ENCODE measurements around the gene PPP2R5D. TPM values are rescaled to one million over a fixed set of nuclear protein-coding genes. Genes with fewer than 3 reads are reported as not detected.

Gene PPP2R5D
- total RNA-seq, 5 donors from 2014 or later (not counting 1 experiment from before 2014, with no cell fraction given) = 27.8 to 35.1 (median 33.3) TPM

DNA sequence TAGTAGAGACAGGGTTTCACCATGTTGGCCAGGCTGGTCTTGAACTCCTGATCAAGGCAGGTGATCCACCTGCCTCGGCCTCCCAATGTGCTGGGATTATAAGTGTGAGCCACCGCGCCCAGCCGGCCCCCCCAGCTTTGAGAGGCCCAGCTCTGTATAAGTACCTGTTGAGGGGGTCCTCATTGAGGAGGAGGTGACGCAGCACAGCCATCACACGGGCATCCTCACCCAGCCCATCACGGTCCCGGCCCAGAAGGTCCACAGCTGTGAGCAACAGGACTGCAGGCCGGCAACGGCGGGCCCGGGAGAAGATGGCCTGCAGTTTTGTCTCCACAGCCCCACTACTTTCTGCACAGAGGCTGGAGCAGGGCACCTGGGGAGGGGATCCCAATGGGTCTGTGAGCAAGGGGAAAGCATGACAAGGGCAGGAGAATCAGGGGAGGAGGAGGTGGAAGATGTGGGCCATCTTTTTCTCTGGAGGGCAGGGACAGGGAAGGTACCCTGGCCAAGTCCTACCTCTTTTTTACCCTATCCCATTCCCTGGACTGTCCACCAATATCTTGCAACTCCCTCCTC, 16.2 kb upstream of the PPP2R5D start:
- no peak for ATAC-seq (replicated peaks in 1 of 4)
- ChIA-PET CTCF (interaction anchor here in 1 of 2 donors (0.9 kb wide), 1 partner anchor 10 kb away, joined by 3 read pairs; no protein-coding TSS in a partner anchor), POLR2A (no interaction called here)
- Mint-ChIP-seq H3K4me1 (no peaks in the 10 kb centered on the region), H3K36me3 (peaks cover 24% of the 10 kb centered on the region), H3K27ac (no peak overlapping the region), H3K9me3 (no peaks in the 10 kb centered on the region), H3K4me3 (no peak overlapping the region), H3K27me3 (no peaks in the 10 kb centered on the region)
- WGBS (ENCODE audit: insufficient coverage) = 85% methylated on average over 2 of the region's 12 CpGs
- Histone ChIP-seq H3K27ac (ENCODE audit: low read length) (no peak overlapping the region), H3K4me1 (ENCODE audit: control insufficient read depth in 1 of 2, extremely low read depth in 1 of 2, insufficient read depth in 2 of 2, low read length in 2 of 2) (no peaks in the 10 kb centered on the region), H3K27me3 (replicated peaks in 1 of 2; ENCODE audit: control insufficient read depth in 2 of 2, extremely low read depth in 1 of 2, insufficient read depth in 2 of 2, low read length in 1 of 2) (no peaks in the 10 kb centered on the region), H3K9me3 (no peaks in the 10 kb centered on the region), H3K4me3 (ENCODE audit: control insufficient read depth in 1 of 2, extremely low read depth in 1 of 2, low read length in 1 of 2) (no peak overlapping the region), H3K36me3 (ENCODE audit: control insufficient read depth in 2 of 2, extremely low read depth in 1 of 2, insufficient read depth in 1 of 2, low read length in 1 of 2) (peaks cover 6 to 65% of the 10 kb centered on the region in 2 donors)
- no peak for DNase-seq

DNA sequence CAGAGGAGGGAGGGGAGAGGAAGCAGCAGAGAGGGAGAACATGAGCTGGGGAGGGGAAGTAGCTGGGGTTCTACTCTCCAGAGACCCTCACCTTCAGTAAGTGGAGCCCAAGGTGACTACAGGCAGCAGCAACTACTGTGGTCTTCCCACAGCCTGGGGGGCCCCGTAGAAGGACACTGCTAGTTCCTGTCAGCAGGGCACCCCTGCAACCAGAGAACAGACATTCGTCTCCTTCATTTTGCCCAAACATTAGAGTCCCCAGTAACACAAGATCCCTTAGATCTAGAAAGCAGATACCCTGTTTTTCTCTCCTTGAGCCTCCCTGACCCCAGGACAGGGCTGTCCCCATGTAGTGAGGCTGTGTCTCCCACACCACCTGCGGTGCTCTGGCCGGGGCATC, 15.6 kb upstream of the PPP2R5D start:
- CTCF ChIA-PET = interaction anchor here in 1 of 2 donors (0.9 kb wide), 1 partner anchor 10 kb away, joined by 3 read pairs; no protein-coding TSS in a partner anchor
- H3K4me3 Mint-ChIP-seq = no peak overlapping the region
- no peaks in the 10 kb centered on the region for H3K4me1 ChIP-seq (ENCODE audit: control insufficient read depth in 1 of 2, extremely low read depth in 1 of 2, insufficient read depth in 2 of 2, low read length in 2 of 2)
- DNase-seq (no peak), ATAC-seq (replicated peaks in 1 of 4) (no peak)
- peaks cover 6 to 66% of the 10 kb centered on the region in 2 donors for H3K36me3 ChIP-seq (ENCODE audit: control insufficient read depth in 2 of 2, extremely low read depth in 1 of 2, insufficient read depth in 1 of 2, low read length in 1 of 2)
- no peaks in the 10 kb centered on the region for H3K9me3 ChIP-seq
- no peaks in the 10 kb centered on the region for H3K9me3 Mint-ChIP-seq
- WGBS (ENCODE audit: insufficient coverage) = 90% methylated on average over 2 of the region's 4 CpGs
- no peak overlapping the region for H3K27ac ChIP-seq (ENCODE audit: low read length)
- H3K27ac Mint-ChIP-seq = no peak overlapping the region
- peaks cover 0 to 1% (median under 1%) of the 10 kb centered on the region in 3 donors for H3K4me1 Mint-ChIP-seq
- no peaks in the 10 kb centered on the region for H3K27me3 ChIP-seq (replicated peaks in 1 of 2; ENCODE audit: control insufficient read depth in 2 of 2, extremely low read depth in 1 of 2, insufficient read depth in 2 of 2, low read length in 1 of 2)
- no peak overlapping the region for H3K4me3 ChIP-seq (ENCODE audit: control insufficient read depth in 1 of 2, extremely low read depth in 1 of 2, low read length in 1 of 2)
- peaks cover 25% of the 10 kb centered on the region for H3K36me3 Mint-ChIP-seq
- H3K27me3 Mint-ChIP-seq = no peaks in the 10 kb centered on the region
- POLR2A ChIA-PET = no interaction called here

DNA sequence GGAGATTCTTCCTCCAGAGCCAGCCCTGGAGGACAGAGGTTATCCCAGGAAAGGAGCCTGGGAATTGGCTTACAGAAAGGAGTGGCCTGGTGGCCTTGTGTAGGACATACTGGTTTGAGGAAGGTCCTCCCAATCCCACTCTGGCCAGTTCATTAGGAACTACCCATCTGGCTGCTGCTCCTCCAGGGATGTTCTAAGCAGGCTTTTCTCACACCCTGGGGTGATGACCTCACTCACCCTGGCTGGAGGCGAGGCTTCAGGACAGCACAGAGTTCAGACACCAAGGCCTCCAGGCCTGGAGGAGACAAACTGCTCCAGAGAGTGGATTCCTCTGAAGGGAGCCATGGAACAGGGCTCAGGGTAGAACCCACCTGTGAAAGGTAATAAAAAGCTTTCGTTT, 14.9 kb upstream of the PPP2R5D start:
- no peak for DNase-seq
- WGBS (ENCODE audit: insufficient coverage) = 100% methylated on average over 1 of the region's 2 CpGs
- POLR2A ChIA-PET = no interaction called here
- H3K4me1 Mint-ChIP-seq = peaks cover 0 to 4% (median 4%) of the 10 kb centered on the region in 3 donors
- no peaks in the 10 kb centered on the region for H3K27me3 Mint-ChIP-seq
- Histone ChIP-seq H3K27ac (ENCODE audit: low read length) (no peak overlapping the region), H3K4me1 (ENCODE audit: control insufficient read depth in 1 of 2, extremely low read depth in 1 of 2, insufficient read depth in 2 of 2, low read length in 2 of 2) (no peaks in the 10 kb centered on the region), H3K4me3 (ENCODE audit: control insufficient read depth in 1 of 2, extremely low read depth in 1 of 2, low read length in 1 of 2) (no peak overlapping the region), H3K36me3 (ENCODE audit: control insufficient read depth in 2 of 2, extremely low read depth in 1 of 2, insufficient read depth in 1 of 2, low read length in 1 of 2) (peaks cover 6 to 64% of the 10 kb centered on the region in 2 donors), H3K27me3 (replicated peaks in 1 of 2; ENCODE audit: control insufficient read depth in 2 of 2, extremely low read depth in 1 of 2, insufficient read depth in 2 of 2, low read length in 1 of 2) (no peaks in the 10 kb centered on the region), H3K9me3 (no peaks in the 10 kb centered on the region)
- CTCF ChIA-PET = no interaction called here
- no peak for ATAC-seq (replicated peaks in 1 of 4)
- H3K9me3 Mint-ChIP-seq = no peaks in the 10 kb centered on the region
- peaks cover 24% of the 10 kb centered on the region for H3K36me3 Mint-ChIP-seq
- no peak overlapping the region for H3K27ac Mint-ChIP-seq
- no peak overlapping the region for H3K4me3 Mint-ChIP-seq

DNA sequence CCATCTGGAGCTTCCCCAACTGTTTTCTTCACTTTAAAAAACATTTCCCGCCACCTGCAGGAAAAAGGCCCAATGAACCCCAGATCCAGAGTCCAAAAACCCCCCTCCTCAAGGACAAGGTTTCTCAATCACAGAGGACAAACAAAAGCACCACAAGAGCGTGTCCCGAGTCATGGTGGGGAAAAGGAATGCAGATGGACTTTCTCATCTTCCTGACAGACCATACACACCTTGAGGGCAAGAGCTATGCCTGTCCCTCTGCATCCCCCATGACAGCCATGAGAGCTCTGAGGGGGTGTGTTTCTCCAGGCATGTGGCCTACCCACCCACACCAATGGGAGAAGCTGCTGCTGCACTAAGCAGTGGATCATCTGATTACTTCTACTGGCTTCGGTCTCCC, 14.4 kb upstream of the PPP2R5D start:
- Mint-ChIP-seq H3K27me3 (no peaks in the 10 kb centered on the region), H3K27ac (no peak overlapping the region), H3K9me3 (no peaks in the 10 kb centered on the region), H3K36me3 (peaks cover 19% of the 10 kb centered on the region), H3K4me1 (peaks cover 0 to 7% (median 5%) of the 10 kb centered on the region in 3 donors), H3K4me3 (no peak overlapping the region)
- H3K9me3 ChIP-seq = no peaks in the 10 kb centered on the region
- no peaks in the 10 kb centered on the region for H3K27me3 ChIP-seq (replicated peaks in 1 of 2; ENCODE audit: control insufficient read depth in 2 of 2, extremely low read depth in 1 of 2, insufficient read depth in 2 of 2, low read length in 1 of 2)
- ATAC-seq (replicated peaks in 1 of 4) (no peak), DNase-seq (no peak)
- POLR2A ChIA-PET = no interaction called here
- WGBS (ENCODE audit: insufficient coverage) = no CpG with 5 or more reads among the region's 4 CpGs
- H3K27ac ChIP-seq (ENCODE audit: low read length) = no peak overlapping the region
- H3K4me1 ChIP-seq (ENCODE audit: control insufficient read depth in 1 of 2, extremely low read depth in 1 of 2, insufficient read depth in 2 of 2, low read length in 2 of 2) = peaks cover 0 to 2% of the 10 kb centered on the region in 2 experiments
- CTCF ChIA-PET = no interaction called here
- no peak overlapping the region for H3K4me3 ChIP-seq (ENCODE audit: control insufficient read depth in 1 of 2, extremely low read depth in 1 of 2, low read length in 1 of 2)
- peaks cover 3 to 63% of the 10 kb centered on the region in 2 donors for H3K36me3 ChIP-seq (ENCODE audit: control insufficient read depth in 2 of 2, extremely low read depth in 1 of 2, insufficient read depth in 1 of 2, low read length in 1 of 2)

DNA sequence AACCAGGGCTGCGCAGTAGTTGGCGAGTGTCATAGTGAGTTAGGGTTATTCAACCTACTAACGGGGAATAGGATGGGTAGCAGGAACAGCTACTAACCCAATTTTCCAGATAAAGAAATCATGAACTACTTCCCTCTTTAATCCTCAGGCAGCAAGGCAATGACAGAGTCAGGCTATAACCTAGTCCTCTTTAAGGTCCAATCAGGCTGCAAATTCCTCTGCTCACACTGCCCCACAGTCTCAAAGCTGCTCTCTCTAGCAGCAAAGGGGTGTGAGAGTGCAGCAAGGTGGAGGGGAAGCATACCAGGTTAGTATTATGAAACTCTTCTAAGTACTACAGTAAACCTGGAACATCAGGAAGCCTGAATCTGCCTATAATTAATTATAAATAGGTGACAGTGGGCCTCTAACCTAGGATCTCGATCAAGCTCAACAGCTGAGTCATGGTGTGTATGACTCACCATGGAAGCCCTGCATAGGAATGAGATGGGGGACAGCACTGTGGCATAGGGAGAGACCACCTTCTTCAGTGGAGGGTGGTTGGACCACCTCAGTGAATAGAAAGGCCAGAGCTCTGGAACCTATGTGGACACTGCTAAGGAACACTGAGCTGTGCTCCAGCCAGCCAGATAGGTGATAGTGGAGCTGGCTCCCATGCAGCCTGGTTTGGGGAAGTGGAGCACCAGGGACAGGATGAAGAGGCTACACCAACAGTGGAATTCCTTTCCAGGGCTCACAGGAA, 13.3 kb upstream of the PPP2R5D start:
- H3K9me3 ChIP-seq = no peaks in the 10 kb centered on the region
- peaks cover 2 to 57% of the 10 kb centered on the region in 2 donors for H3K36me3 ChIP-seq (ENCODE audit: control insufficient read depth in 2 of 2, extremely low read depth in 1 of 2, insufficient read depth in 1 of 2, low read length in 1 of 2)
- Mint-ChIP-seq H3K36me3 (peaks cover 14% of the 10 kb centered on the region), H3K27ac (no peak overlapping the region), H3K4me1 (peaks cover 8 to 12% (median 11%) of the 10 kb centered on the region in 3 donors), H3K9me3 (no peaks in the 10 kb centered on the region), H3K27me3 (no peaks in the 10 kb centered on the region), H3K4me3 (no peak overlapping the region)
- WGBS (ENCODE audit: insufficient coverage) = no CpG with 5 or more reads among the region's 4 CpGs
- H3K4me1 ChIP-seq (ENCODE audit: control insufficient read depth in 1 of 2, extremely low read depth in 1 of 2, insufficient read depth in 2 of 2, low read length in 2 of 2) = peaks cover 2 to 9% of the 10 kb centered on the region in 2 experiments
- ATAC-seq (replicated peaks in 1 of 4) = no peak
- POLR2A ChIA-PET = interaction anchor here in 1 of 2 donors (1.0 kb wide), 1 partner anchor 13 kb away, joined by 3 read pairs; the partner anchor contains the start of gene PPP2R5D
- no peaks in the 10 kb centered on the region for H3K27me3 ChIP-seq (replicated peaks in 1 of 2; ENCODE audit: control insufficient read depth in 2 of 2, extremely low read depth in 1 of 2, insufficient read depth in 2 of 2, low read length in 1 of 2)
- H3K4me3 ChIP-seq (ENCODE audit: control insufficient read depth in 1 of 2, extremely low read depth in 1 of 2, low read length in 1 of 2) = no peak overlapping the region
- CTCF ChIA-PET = no interaction called here
- DNase-seq = no peak
- H3K27ac ChIP-seq (ENCODE audit: low read length) = no peak overlapping the region

DNA sequence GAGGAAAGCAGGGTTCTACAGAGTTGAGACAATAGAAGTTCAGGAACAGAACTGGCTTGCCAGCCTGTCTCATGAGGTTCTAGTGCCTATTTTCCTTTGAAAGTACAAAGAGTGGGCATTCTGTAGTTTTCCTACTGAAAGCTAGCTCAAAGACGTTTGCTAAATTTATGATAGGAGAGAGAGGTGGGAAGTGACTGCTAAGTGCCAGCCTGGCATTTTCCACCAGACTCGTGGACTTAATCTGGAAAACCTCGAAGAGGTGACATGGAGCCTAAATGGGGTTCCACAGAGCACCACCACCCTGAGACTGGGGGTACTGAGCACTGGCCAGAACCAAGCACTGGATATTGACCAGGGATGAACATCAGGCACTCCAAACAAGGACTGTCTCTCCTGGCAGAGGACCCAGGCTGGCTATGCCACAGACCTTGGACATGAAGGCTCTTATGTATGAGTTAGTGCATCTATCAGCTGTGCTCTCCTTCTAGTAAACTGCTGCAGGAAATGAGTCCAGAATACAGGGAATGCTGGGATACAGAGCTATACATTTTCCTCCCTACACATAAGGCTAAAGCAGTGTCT, 12.5 kb upstream of the PPP2R5D start:
- H3K36me3 ChIP-seq (ENCODE audit: control insufficient read depth in 2 of 2, extremely low read depth in 1 of 2, insufficient read depth in 1 of 2, low read length in 1 of 2) = peaks cover 2 to 49% of the 10 kb centered on the region in 2 donors
- DNase-seq (no peak), ATAC-seq (replicated peaks in 1 of 4) (no peak)
- no peak overlapping the region for H3K27ac ChIP-seq (ENCODE audit: low read length)
- ChIA-PET CTCF (no interaction called here), POLR2A (interaction anchor here in 1 of 2 donors (0.6 kb wide), 1 partner anchor 398 kb away, joined by 9 read pairs; the partner anchor contains the start of gene ZNF318)
- H3K4me1 ChIP-seq (ENCODE audit: control insufficient read depth in 1 of 2, extremely low read depth in 1 of 2, insufficient read depth in 2 of 2, low read length in 2 of 2) = peaks cover 4 to 12% of the 10 kb centered on the region in 2 experiments
- Mint-ChIP-seq H3K27ac (no peak overlapping the region), H3K4me1 (peaks cover 15 to 19% (median 17%) of the 10 kb centered on the region in 3 donors), H3K4me3 (no peak overlapping the region), H3K36me3 (peaks cover 11% of the 10 kb centered on the region), H3K27me3 (no peaks in the 10 kb centered on the region), H3K9me3 (no peaks in the 10 kb centered on the region)
- WGBS (ENCODE audit: insufficient coverage) = 87% methylated on average over 3 of the region's 3 CpGs
- no peaks in the 10 kb centered on the region for H3K9me3 ChIP-seq
- no peak overlapping the region for H3K4me3 ChIP-seq (ENCODE audit: control insufficient read depth in 1 of 2, extremely low read depth in 1 of 2, low read length in 1 of 2)
- H3K27me3 ChIP-seq (replicated peaks in 1 of 2; ENCODE audit: control insufficient read depth in 2 of 2, extremely low read depth in 1 of 2, insufficient read depth in 2 of 2, low read length in 1 of 2) = no peaks in the 10 kb centered on the region

All from T-cell (primary cell).